Trophoblast cell (in vitro differentiated cells and primary cell): ENCODE results near the gene WRAP73.

ENCODE experiments used
- DNase-seq, 2 donors: peaks; one replicate each; pipeline ENCODE4 v3.0.0-alpha.2; 2016
- H2AFZ ChIP-seq: 2 replicates; pipeline ENCODE4 v1.6.1; 2013; ENCODE audit warnings: low read length, moderate library complexity, mild to moderate bottlenecking; ENCODE audit not compliant: insufficient read depth, poor library complexity
- H2AK5ac ChIP-seq: 2 replicates; pipeline ENCODE4 v1.6.1; 2013; ENCODE audit warnings: mild to moderate bottlenecking, low read length
- H2BK120ac ChIP-seq: 2 replicates; pipeline ENCODE4 v1.6.1; 2013; ENCODE audit warnings: low read length, mild to moderate bottlenecking, moderate library complexity; ENCODE audit not compliant: insufficient read depth, poor library complexity
- H2BK12ac ChIP-seq: 2 replicates; pipeline ENCODE4 v1.6.1; 2013; ENCODE audit warnings: mild to moderate bottlenecking, low read length, moderate library complexity
- H2BK5ac ChIP-seq: 2 replicates; pipeline ENCODE4 v1.6.1; 2013; ENCODE audit warnings: low read length, low read depth, moderate library complexity, mild to moderate bottlenecking; ENCODE audit not compliant: poor library complexity
- H3K14ac ChIP-seq: 2 replicates; pipeline ENCODE4 v1.6.1; 2013; ENCODE audit warnings: mild to moderate bottlenecking, low read length
- H3K18ac ChIP-seq: 2 replicates; pipeline ENCODE4 v1.6.1; 2013; ENCODE audit warnings: mild to moderate bottlenecking, low read length
- H3K23ac ChIP-seq: 2 replicates; pipeline ENCODE4 v1.6.1; 2013; ENCODE audit warnings: low read length
- H3K27ac ChIP-seq: 2 replicates; pipeline ENCODE4 v1.5.1; 2013; ENCODE audit warnings: low read depth, mild to moderate bottlenecking, inconsistent platforms, low read length, moderate library complexity
- H3K27me3 ChIP-seq: 2 replicates; pipeline ENCODE4 v1.6.1; 2013; ENCODE audit warnings: inconsistent platforms, mild to moderate bottlenecking, low read length, moderate library complexity; ENCODE audit not compliant: insufficient read depth
- H3K36me3 ChIP-seq, 2 experiments: 1 replicate in 1 of 2; 2 replicates in 1 of 2; pipeline ENCODE4 v1.6.1; 2013; ENCODE audit warnings: low read length in 2 of 2, mild to moderate bottlenecking in 2 of 2, moderate library complexity in 1 of 2; ENCODE audit not compliant: insufficient read depth in 2 of 2, control insufficient read depth in 1 of 2
- H3K4ac ChIP-seq: 2 replicates; pipeline ENCODE4 v1.6.1; 2013; ENCODE audit warnings: low read depth, mild to moderate bottlenecking, low read length, moderate library complexity
- H3K4me1 ChIP-seq, 2 experiments: 1 replicate in 1 of 2; 2 replicates in 1 of 2; pipeline ENCODE4 v1.6.1; 2013; ENCODE audit warnings: low read length in 2 of 2, mild to moderate bottlenecking in 2 of 2, moderate library complexity in 1 of 2; ENCODE audit not compliant: insufficient read depth in 2 of 2, control insufficient read depth in 1 of 2
- H3K4me2 ChIP-seq: 2 replicates; pipeline ENCODE4 v1.6.1; 2013; ENCODE audit warnings: inconsistent platforms, mild to moderate bottlenecking, low read length, moderate library complexity
- H3K4me3 ChIP-seq: 2 replicates; pipeline ENCODE4 v1.5.1; 2013; ENCODE audit warnings: mild to moderate bottlenecking, low read depth, low read length, inconsistent platforms
- H3K79me1 ChIP-seq: one replicate; pipeline ENCODE4 v1.6.1; 2013; ENCODE audit warnings: low read length
- H3K79me2 ChIP-seq: 2 replicates; pipeline ENCODE4 v1.6.1; 2013; ENCODE audit warnings: low read length, mild to moderate bottlenecking; ENCODE audit not compliant: control insufficient read depth, insufficient read depth, poor library complexity
- H3K9ac ChIP-seq: 2 replicates; pipeline ENCODE4 v1.6.1; 2013; ENCODE audit warnings: mild to moderate bottlenecking, low read length
- H3K9me3 ChIP-seq: 2 replicates; pipeline ENCODE4 v1.6.1; 2013; ENCODE audit warnings: low read depth, mild to moderate bottlenecking, control low read depth, inconsistent platforms, low read length; ENCODE audit not compliant: insufficient read depth
- H4K12ac ChIP-seq: 2 replicates; pipeline ENCODE4 v1.6.1; 2013; ENCODE audit warnings: low read depth, mild to moderate bottlenecking, low read length, moderate library complexity
- H4K8ac ChIP-seq: 2 replicates; pipeline ENCODE4 v1.6.1; 2013; ENCODE audit warnings: low read depth, mild to moderate bottlenecking, low read length, moderate library complexity
- H4K91ac ChIP-seq: one replicate; pipeline ENCODE4 v1.6.1; 2013; ENCODE audit warnings: low read depth, mild to moderate bottlenecking, low read length, moderate library complexity
- WGBS: extraction: QIAGEN DNeasy Blood & Tissue Kit; methylation state at CpG from one replicate; pipeline ENCODE4 v1.1.7; 2013; ENCODE audit warnings: missing lambda C conversion rate; ENCODE audit not compliant: insufficient read length, insufficient coverage; ENCODE audit errors: extremely low coverage; 5-methylcytosine and 5-hydroxymethylcytosine counted together

Gene WRAP73

DNA sequence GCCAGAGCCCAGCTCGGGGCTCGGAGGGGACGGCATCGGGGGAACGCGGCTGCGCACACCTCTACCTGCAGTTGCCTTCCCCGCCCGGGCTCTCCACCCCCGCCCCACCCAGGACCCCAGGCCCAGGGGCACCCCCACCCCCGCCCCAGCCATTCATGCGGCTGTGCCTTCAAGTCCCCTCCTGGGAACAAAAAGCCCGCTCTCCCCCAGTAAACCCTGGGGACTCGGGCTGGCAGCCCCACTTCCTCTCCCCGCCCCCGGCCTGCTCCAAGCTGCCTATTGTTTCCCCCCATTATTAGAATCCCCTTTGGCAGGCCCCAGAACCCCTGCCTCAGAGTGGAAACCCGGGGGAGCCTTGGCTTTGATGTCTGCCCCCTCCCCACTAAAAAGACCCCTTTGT lies 56.6 kb downstream of the WRAP73 start:
- Histone ChIP-seq H3K4ac (no peak overlapping the region), H3K27me3 (no peaks in the 10 kb centered on the region), H3K9me3 (no peaks in the 10 kb centered on the region), H3K23ac (no peak overlapping the region), H3K79me2 (no peaks in the 10 kb centered on the region), H4K91ac (no peak overlapping the region), H3K9ac (no peak overlapping the region), H3K79me1 (no peaks in the 10 kb centered on the region), H3K36me3 (no peaks in the 10 kb centered on the region), H3K27ac (no peak overlapping the region), H4K12ac (no peak overlapping the region), H3K4me1 (no peaks in the 10 kb centered on the region), H3K4me3 (no peak overlapping the region), H2AK5ac (no peak overlapping the region), H2BK5ac (no peak overlapping the region), H2AFZ (no peak overlapping the region), H3K18ac (no peak overlapping the region), H3K14ac (no peak overlapping the region), H2BK120ac (no peak overlapping the region), H2BK12ac (no peak overlapping the region), H3K4me2 (no peak overlapping the region), H4K8ac (no peak overlapping the region)
- no peak for DNase-seq
- WGBS: no CpG with 5 or more reads among the region's 17 CpGs

DNA sequence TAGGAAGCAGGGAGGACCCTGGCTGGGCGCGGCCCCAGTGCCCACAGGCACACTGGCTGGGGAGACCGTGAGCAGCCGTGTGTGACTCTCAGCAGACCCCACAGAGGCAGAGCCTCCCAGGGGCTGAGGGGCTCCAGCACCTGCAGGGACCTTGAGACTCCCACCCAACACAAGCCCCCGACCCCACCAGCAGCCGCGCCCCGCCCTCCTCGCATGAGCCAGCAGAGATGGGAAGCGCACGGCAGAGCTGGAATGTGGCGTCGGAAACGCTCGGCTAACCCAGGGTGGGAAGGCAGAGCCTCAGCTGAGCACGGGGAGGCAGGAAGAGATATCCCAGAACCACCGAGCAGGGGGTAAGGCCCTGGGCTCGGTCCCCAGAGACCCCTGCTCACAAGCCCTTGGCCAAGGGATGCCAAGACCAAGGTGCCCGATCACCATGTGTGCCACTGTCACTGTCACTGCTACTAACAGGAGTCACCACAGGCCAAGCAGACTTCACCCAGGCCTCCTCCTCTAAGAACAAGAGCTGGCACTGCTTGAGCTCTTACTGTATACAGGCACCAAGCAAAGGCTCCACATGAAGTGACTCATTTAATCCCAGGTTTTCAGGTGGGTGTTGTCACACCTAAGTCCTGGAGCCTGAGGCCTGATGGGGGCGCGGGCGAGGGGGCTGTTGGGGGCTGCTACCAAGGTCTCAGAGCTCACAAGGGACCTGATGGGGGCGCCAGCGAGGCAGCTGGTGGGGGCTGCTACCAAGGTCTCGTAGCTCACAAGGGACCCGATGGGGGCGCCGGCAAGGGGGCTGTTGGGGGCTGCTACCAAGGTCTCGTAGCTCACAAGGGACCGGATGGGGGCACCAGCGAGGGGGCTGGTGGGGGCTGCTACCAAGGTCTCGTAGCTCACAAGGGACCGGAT lies 58.7 kb downstream of the WRAP73 start:
- no peaks in the 10 kb centered on the region for H3K79me2 ChIP-seq
- no peak overlapping the region for H2BK120ac ChIP-seq
- H2AFZ ChIP-seq: no peak overlapping the region
- no peak overlapping the region for H4K8ac ChIP-seq
- no peak overlapping the region for H3K4me2 ChIP-seq
- no peak overlapping the region for H2BK5ac ChIP-seq
- H4K91ac ChIP-seq: no peak overlapping the region
- no peak overlapping the region for H3K4me3 ChIP-seq
- H2BK12ac ChIP-seq: no peak overlapping the region
- no peak overlapping the region for H3K14ac ChIP-seq
- H3K9ac ChIP-seq: no peak overlapping the region
- WGBS: no CpG with 5 or more reads among the region's 33 CpGs
- H2AK5ac ChIP-seq: no peak overlapping the region
- H3K4me1 ChIP-seq: no peaks in the 10 kb centered on the region
- no peak overlapping the region for H3K27ac ChIP-seq
- no peak for DNase-seq
- no peaks in the 10 kb centered on the region for H3K27me3 ChIP-seq
- no peak overlapping the region for H3K4ac ChIP-seq
- H3K23ac ChIP-seq: no peak overlapping the region
- no peak overlapping the region for H3K18ac ChIP-seq
- no peaks in the 10 kb centered on the region for H3K79me1 ChIP-seq
- H4K12ac ChIP-seq: no peak overlapping the region
- H3K36me3 ChIP-seq: no peaks in the 10 kb centered on the region
- peaks cover 1% of the 10 kb centered on the region for H3K9me3 ChIP-seq

DNA sequence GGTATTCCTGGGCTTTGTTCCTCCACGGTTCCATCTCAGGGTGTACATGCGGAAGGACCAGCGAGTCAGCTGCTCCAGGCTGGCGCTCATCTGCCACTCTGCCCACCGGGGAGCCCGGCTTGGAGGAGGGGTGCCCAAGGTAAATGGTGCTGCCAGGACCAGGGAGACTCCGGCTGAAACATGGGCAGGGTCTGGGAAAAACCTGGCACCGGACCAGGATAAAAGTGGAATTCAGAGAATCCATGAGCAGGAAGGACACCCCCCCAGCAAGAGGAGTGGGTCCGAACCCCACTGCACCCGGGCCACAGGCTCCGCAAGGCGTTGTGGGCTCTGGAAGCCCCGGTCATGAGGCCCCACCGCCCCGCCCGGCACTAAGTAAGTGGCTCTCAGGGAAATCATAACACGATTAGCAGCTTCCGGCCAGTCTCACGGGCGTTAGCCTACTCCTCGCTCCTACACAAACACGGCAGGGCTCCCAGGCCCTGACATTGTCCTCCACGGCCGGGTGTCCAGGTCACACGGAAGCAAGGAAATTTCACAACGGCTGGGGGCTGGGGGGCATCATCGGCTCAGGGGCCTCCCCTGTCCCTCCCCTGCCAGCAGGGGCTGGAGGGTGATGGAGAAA lies 59.7 kb downstream of the WRAP73 start:
- Histone ChIP-seq H2AFZ (no peak overlapping the region), H2BK5ac (no peak overlapping the region), H3K36me3 (no peaks in the 10 kb centered on the region), H4K91ac (no peak overlapping the region), H3K9me3 (peaks cover 6% of the 10 kb centered on the region), H3K4me2 (no peak overlapping the region), H2BK120ac (no peak overlapping the region), H3K27ac (no peak overlapping the region), H3K14ac (no peak overlapping the region), H3K9ac (no peak overlapping the region), H3K4me1 (no peaks in the 10 kb centered on the region), H2BK12ac (no peak overlapping the region), H3K18ac (no peak overlapping the region), H3K4ac (no peak overlapping the region), H4K12ac (no peak overlapping the region), H3K23ac (no peak overlapping the region), H3K27me3 (no peaks in the 10 kb centered on the region), H3K79me2 (no peaks in the 10 kb centered on the region), H3K79me1 (no peaks in the 10 kb centered on the region), H4K8ac (no peak overlapping the region), H2AK5ac (no peak overlapping the region), H3K4me3 (no peak overlapping the region)
- no CpG with 5 or more reads among the region's 27 CpGs for WGBS
- no peak for DNase-seq

DNA sequence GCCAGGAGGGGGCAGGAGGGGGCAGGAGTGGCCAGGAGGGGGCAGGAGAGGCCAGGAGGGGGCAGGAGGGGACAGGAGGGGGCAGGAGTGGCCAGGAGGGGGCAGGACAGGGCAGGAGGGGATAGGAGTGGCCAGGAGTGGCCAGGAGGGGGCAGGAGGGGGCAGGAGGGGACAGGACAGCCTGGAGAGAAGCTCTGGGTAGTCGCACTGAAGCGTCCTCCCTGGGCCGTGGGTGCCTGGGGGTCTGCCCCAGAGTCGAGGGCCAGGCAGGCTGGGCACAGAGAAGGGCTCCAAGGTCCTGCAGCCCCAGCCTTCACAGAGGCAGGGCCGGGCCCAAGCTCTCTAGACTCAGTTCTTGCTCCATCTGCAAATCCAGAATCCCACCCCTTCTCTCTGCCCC lies 61.5 kb downstream of the WRAP73 start:
- Histone ChIP-seq H3K18ac (no peak overlapping the region), H3K4me1 (no peaks in the 10 kb centered on the region), H3K27me3 (no peaks in the 10 kb centered on the region), H4K12ac (no peak overlapping the region), H3K14ac (no peak overlapping the region), H2BK12ac (no peak overlapping the region), H3K9ac (no peak overlapping the region), H2AFZ (no peak overlapping the region), H4K91ac (no peak overlapping the region), H3K23ac (no peak overlapping the region), H3K4me3 (no peak overlapping the region), H3K79me1 (no peaks in the 10 kb centered on the region), H3K36me3 (no peaks in the 10 kb centered on the region), H3K27ac (no peak overlapping the region), H2BK5ac (no peak overlapping the region), H2AK5ac (no peak overlapping the region), H2BK120ac (no peak overlapping the region), H4K8ac (no peak overlapping the region), H3K79me2 (no peaks in the 10 kb centered on the region), H3K4me2 (no peak overlapping the region), H3K4ac (no peak overlapping the region), H3K9me3 (peaks cover 17% of the 10 kb centered on the region)
- no CpG with 5 or more reads among the region's 5 CpGs for WGBS
- no peak for DNase-seq
